ENCODE results near the gene RALGPS1.
"Not testable (repeated sequence)": the region's sequence is repeated elsewhere in the genome, so short reads cannot be mapped to it uniquely, and the experiment has no call there.

The RALGPS1 gene

GRCh38 chr9:126985870-126986498 is 71.4 kb downstream of the RALGPS1 start:
- FAIRE-seq: peak; percentile 98
- peak; percentile 96 for DNase-seq (ENCODE audit: low spot score)

- FAIRE-seq: peak; percentile 76
- DNase-seq (ENCODE audit: low spot score): peak; percentile 73
Measured at GRCh38 chr9:126986506-126986951, 71.9 kb downstream of the RALGPS1 start.

GRCh38 chr9:126988857-126989256 is 74.3 kb downstream of the RALGPS1 start:
- FAIRE-seq: no peak

GRCh38 chr9:126989847-126990842 is 75.6 kb downstream of the RALGPS1 start:
- DNase-seq (ENCODE audit: low spot score) (no peak), FAIRE-seq (no peak)

More at GRCh38 chr9:126988857-126989256, 74.3 kb downstream of the RALGPS1 start:
- DNase-seq (ENCODE audit: low spot score): no peak

GRCh38 chr9:126991183-126991582 is 76.6 kb downstream of the RALGPS1 start:
- FAIRE-seq (no peak), DNase-seq (ENCODE audit: low spot score) (no peak)

GRCh38 chr9:126992427-126992826 is 77.8 kb downstream of the RALGPS1 start:
- DNase-seq (ENCODE audit: low spot score): no peak
- no peak for FAIRE-seq

GRCh38 chr9:126999315-127000068 is 84.9 kb downstream of the RALGPS1 start:
- DNase-seq (ENCODE audit: low spot score) (no peak), FAIRE-seq (no peak)

GRCh38 chr9:127004946-127005769 is 90.6 kb downstream of the RALGPS1 start:
- DNase-seq (ENCODE audit: low spot score) (no peak), FAIRE-seq (no peak)

- DNase-seq (ENCODE audit: low spot score): no peak
- FAIRE-seq: no peak
Measured at GRCh38 chr9:127005770-127006314, 91.3 kb downstream of the RALGPS1 start.

GRCh38 chr9:127007638-127008037 is 93.1 kb downstream of the RALGPS1 start:
- no peak for DNase-seq (ENCODE audit: low spot score)
- no peak for FAIRE-seq

- no peak for DNase-seq (ENCODE audit: low spot score)
- FAIRE-seq: no peak
Measured at GRCh38 chr9:127008076-127008475, 93.5 kb downstream of the RALGPS1 start.

- no peak for DNase-seq (ENCODE audit: low spot score)
- no peak for FAIRE-seq
Measured at GRCh38 chr9:127011772-127012171, 97.2 kb downstream of the RALGPS1 start.

GRCh38 chr9:127012250-127012649 is 97.7 kb downstream of the RALGPS1 start:
- FAIRE-seq (no peak), DNase-seq (ENCODE audit: low spot score) (no peak)

- no peak for FAIRE-seq
- DNase-seq (ENCODE audit: low spot score): no peak
Measured at GRCh38 chr9:127013597-127013996, 99.0 kb downstream of the RALGPS1 start.

- DNase-seq (ENCODE audit: low spot score) (no peak), FAIRE-seq (no peak)
Measured at GRCh38 chr9:127014216-127014909, 99.8 kb downstream of the RALGPS1 start.

GRCh38 chr9:127014910-127015540 is 100.4 kb downstream of the RALGPS1 start:
- DNase-seq (ENCODE audit: low spot score): no peak
- FAIRE-seq: no peak

GRCh38 chr9:127015921-127016512 is 101.4 kb downstream of the RALGPS1 start:
- FAIRE-seq (no peak), DNase-seq (ENCODE audit: low spot score) (no peak)

- DNase-seq (ENCODE audit: low spot score): not testable (repeated sequence)
Measured at GRCh38 chr9:127017979-127018378, 103.4 kb downstream of the RALGPS1 start.

GRCh38 chr9:127018935-127019334 is 104.4 kb downstream of the RALGPS1 start:
- FAIRE-seq (no peak), DNase-seq (ENCODE audit: low spot score) (no peak)

More at GRCh38 chr9:127017979-127018378, 103.4 kb downstream of the RALGPS1 start:
- not testable (repeated sequence) for FAIRE-seq

All from RCC 7860 (cell line).